GM21619 (cell line): ENCODE results near the gene SNTB2.
A peak's percentile ranks its signal among the peaks of the same experiment; 100 is the strongest.

Source experiments
- ATAC-seq: cut with Tn5 transposase; IDR thresholded peaks from one replicate; pipeline ENCODE4 v1.9.1; 2021; ENCODE audit not compliant: unreplicated experiment

Gene SNTB2

DNA sequence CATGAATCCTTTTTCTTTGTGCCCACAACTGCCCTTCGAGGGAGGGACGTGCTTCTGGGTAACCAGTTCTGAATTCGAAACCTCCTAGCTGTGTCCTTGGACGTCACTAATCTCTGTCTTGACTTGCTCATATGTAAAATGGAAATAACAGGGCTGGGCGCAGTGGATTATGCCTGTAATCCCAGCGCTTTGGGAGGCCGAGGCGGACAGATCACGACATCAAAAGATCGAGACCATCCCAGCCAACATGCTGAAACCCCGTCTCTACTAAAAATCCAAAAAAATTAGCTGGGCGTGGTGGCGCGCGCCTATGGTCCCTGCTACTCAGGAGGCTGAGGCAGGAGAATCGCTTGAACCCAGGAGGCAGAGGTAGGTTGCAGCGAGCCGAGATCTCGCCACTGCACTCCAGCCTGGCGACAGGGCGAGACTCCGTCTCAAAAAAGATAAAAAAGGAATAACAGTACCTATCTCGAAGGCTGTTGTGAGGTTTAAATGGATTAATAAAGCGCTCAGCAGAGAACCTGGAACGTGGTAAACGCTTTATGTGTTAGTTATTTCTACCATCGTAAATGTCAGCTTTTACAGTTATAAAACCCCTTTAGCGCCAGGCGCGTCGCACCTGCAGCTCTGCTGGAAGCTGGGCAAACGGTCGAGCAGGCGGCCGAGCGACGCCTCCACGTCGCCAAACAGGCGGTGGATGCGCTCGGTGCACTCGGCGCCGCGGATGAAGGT lies 151.8 kb downstream of the SNTB2 start:
- ATAC-seq = no peak

DNA sequence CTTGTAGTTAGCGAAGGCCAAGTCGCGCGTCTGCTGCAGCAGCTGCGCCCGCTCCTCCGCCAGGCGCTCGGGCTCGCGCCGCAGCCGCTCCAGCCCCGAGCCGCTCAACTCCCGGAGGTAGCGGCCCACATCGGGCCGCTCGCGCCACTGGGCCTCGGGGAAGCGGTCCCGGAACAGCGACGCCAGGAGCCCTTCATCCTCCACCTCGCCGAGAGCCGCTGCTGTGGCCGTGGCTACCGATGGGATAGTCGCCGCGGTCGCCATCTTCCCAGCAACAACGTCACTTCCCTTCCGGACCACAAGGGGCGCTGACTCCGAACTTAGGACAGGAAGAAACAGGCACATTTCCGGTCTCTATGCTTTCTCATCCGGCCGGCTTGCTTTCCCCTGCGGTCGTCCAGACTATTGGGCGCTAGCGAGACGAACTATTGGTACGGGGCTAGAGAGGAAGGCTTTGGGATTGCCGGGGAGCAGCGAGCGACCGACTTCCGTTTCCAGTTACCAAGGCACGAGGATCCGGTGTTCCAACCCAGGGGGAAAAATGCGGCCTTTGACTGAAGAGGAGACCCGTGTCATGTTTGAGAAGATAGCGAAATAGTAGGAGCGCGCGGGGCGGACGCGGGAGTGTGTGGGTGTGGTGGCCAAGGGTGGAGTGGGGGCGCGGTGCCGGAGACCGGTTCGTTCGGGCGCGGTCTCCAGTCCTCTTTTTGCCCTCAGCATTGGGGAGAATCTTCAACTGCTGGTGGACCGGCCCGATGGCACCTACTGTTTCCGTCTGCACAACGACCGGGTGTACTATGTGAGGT lies 152.5 kb downstream of the SNTB2 start, which contains the start of the genes COG8 and NIP7:
Gene COG8 (minus strand): TSS at position 276 of the 806 bp plus-strand sequence. CDS start 12 bp downstream, at position 264.
Gene NIP7 (plus strand): TSS at position 484 of the 806 bp plus-strand sequence. CDS start 58 bp downstream, at position 542.
- peak; percentile 89 for ATAC-seq

DNA sequence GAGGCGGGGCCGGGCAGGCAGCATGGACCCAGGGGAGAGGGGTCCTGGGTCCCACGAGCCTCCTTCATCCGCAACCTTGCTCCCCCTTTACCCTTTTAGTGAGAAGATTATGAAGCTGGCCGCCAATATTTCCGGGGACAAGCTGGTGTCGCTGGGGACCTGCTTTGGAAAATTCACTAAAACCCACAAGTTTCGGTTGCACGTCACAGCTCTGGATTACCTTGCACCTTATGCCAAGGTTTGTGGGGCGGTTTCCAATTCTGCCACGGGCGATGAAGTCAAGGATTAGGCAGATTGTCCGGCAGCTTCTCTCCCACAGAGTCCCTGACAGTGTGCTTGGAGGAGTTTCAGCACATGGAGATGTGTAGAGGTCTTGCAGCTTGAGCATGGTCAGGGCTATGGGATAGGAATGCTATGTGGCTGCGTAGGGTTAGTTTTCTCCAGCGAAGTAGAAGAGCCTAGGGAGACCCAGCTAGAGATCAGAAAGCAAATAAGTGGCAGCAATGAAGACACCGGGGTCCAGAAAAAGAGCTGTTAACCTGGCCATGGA lies 153.2 kb downstream of the SNTB2 start:
- no peak for ATAC-seq

DNA sequence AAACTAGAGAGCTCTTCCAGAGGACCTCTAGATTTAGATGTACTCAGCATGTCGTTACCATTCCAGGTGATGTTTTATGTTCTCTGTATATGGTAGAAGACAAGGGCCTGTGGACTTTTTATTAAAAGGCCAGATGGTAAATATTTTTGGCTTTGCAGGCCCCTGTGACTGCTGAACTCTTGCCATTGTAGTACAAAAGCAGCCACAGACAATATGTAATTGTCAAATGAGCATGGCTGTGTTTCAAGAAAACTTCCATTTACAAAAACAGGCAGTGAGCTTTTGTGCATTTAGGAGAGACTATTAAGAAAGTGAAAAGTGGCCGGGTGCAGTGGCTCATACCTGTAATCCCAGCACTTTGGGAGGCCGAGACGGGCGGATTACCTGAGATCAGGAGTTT lies 157.2 kb downstream of the SNTB2 start:
- no peak for ATAC-seq

DNA sequence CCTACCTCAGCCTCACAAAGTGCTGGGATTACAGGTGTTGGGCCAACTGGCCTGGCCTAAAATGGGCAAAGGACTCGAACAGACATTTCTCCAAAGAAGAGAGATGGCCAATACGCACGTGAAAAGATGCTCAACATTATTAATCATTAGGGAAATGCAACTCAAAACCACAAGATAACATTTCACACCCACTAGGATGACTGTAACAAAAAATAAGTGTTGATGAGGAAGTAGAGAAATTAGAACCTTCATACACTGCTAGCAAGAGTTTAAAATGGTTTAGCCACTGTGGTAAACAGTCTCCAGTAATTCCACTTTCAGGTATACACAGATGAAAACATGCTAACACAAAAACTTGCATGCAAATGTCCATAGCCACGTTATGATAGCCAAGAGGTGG lies 159.0 kb downstream of the SNTB2 start:
- no peak for ATAC-seq

DNA sequence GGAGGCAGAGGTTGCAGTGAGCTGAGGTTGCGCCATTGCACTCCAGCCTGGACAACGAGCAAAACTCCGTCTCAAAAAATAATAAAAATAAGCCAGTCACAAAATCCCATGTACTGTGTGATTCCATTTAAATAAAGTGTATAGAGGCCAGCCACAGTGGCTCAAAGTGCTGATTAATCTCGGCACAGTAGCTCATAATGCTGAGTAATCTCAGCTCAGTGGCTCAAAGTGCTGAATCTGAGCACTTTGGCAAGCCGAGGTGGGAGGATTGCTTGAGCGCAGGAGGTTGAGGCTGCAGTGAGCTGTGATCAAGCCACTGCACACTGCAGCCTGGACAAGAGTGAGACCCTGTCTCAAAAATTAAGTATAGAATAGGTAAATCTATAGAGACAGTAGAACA lies 159.7 kb downstream of the SNTB2 start:
- no peak for ATAC-seq

DNA sequence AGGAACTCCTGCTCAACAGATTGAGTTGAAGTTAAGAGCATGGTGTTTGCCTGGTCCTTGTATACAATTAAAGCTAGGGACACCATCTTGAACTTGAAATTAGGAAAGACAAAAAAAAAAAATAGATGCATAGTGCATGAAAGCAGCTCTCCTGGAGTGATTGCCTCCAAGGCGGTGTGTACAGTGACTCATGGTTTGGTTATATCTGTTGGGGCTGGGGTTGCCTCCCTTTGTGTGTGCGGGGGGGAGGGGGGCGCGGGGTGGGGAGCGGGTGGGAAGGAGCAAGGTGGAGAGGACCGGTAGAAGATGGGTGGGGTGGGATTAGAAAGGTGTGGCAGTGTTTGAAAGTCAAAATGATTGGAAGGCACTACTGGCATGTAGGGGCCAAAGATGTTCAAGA lies 161.3 kb downstream of the SNTB2 start:
- ATAC-seq = no peak

DNA sequence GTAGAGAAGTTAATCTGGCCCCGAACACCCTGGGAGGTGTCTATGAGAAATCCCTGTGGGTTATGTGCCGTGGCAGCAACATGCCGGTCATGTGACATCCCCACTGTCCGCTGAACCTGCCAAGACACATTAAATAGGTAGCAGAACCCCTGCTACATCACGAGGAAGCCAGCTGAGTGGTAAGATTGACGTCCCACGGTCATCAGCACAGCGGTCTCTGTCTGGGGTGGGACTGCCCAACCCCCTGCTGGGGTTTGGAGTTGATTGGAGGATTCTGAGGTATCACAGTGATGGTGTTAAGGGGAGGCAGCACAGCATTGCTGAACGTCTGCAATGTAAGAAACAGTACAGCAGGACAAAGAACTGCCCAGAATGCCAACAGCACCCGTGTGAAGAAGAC lies 162.6 kb downstream of the SNTB2 start:
- ATAC-seq = no peak

DNA sequence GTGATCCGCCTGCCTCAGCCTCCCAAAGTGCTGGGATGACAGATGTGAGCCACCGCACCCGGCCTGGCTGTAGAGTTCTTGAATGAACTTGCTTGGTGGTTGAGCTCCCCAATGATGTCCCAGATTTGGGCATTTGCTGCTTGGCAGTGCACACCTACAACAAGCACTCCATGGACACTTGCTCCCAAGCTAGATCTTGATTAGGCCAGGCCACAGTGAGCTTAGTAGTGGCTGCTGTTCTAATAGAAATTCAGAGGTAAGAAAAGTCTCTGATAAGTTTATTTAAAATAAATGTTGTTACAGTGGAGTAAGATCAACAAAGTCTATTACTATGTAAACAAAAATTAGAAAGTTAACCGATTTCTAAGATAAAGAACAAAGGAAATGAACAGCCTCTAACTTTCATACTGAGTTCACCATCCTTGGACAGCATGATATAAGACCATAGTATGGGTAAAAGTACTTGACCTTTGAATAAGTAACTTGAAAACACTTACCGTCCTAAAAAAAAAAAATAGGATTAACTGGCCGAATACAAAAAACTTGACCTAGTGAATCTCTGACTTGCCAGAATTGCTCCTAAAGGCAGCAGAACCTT lies 163.7 kb downstream of the SNTB2 start:
- ATAC-seq = no peak

DNA sequence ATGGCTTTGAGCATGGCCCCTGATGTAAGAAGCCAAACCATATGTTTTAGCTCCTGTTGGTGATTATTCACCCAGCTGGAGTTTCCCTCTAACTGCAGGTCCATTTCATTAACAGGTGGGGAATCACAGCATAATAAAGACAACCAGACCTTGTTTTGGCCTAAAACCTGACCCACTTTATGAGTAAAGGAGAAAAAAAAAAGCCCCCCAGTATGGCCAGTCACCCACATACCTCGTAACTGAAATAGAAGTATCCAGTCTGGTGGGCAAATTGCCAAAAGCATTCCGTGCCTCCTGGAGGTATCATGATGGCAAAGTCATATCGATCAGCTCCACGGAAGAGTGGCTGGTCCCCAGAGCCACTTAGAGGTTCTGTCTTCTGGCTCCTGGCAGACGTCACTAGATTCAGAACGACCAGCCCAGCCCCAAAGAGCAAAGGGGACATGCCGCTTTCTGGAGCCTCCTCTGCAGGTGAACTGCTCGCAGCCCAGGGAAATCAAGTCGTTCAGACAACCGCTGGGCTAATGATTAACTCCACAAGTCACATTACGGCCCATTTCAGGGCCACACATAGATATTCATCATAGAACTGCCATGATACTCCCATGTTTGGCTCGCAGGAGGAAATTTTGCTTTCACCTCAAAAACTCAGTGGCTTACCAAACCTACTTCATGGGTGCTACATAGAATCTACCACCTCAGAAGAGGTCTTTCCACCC lies 164.5 kb downstream of the SNTB2 start, which contains the start of gene TMED6:
Gene TMED6 (minus strand): TSS at position 478 of the 719 bp plus-strand sequence. CDS start 33 bp downstream, at position 445.
- no peak for ATAC-seq
